Coronary artery (tissue), 2 donors: ENCODE measurements around the gene RBMS1.

ENCODE experiments used
- DNase-seq: peaks from one replicate; pipeline ENCODE4 v3.0.0-alpha.2; 2017; ENCODE audit warnings: low spot score
- H3K27ac ChIP-seq, 2 donors: fragments of 200-600 bp; sonication (generic); one replicate each; pipeline ENCODE4 v1.5.1; 2016 to 2019
- H3K4me3 ChIP-seq: fragments of 200-600 bp; sonication (generic); 2 replicates; pipeline ENCODE4 v1.5.1; 2016; ENCODE audit warnings: mild to moderate bottlenecking, moderate library complexity
- CTCF ChIP-seq: fragments of 200-600 bp; sonication (generic); IDR thresholded peaks from one replicate; pipeline ENCODE4 v1.5.1; 2019; ENCODE audit warnings: antibody characterized with exemption

The RBMS1 gene

GRCh38 chr2:160291382-160291781 lies 202.2 kb downstream of the RBMS1 start:
- TF ChIP-seq CTCF, result no peak
- Histone ChIP-seq H3K4me3 (no peak overlapping the region), H3K27ac (no peak overlapping the region)
- no peak for DNase-seq

GRCh38 chr2:160290598-160290997 lies 203.0 kb downstream of the RBMS1 start:
- peak overlapping the region in 1 of 2 donors; percentile 1 for H3K27ac ChIP-seq

GRCh38 chr2:160289831-160290230 lies 203.8 kb downstream of the RBMS1 start:
- no peak overlapping the region for H3K27ac ChIP-seq
- DNase-seq, result no peak
- no peak overlapping the region for H3K4me3 ChIP-seq
- no peak for TF ChIP-seq CTCF

More at GRCh38 chr2:160290598-160290997, 203.0 kb downstream of the RBMS1 start:
- TF ChIP-seq CTCF, result no peak
- DNase-seq, result no peak
- H3K4me3 ChIP-seq, result no peak overlapping the region

- TF ChIP-seq CTCF, result no peak
Observed at GRCh38 chr2:160289126-160289525, 204.5 kb downstream of the RBMS1 start.

GRCh38 chr2:160288324-160288723 lies 205.3 kb downstream of the RBMS1 start:
- Histone ChIP-seq H3K4me3 (no peak overlapping the region), H3K27ac (peak overlapping the region in 1 of 2 donors; percentile 13)
- TF ChIP-seq CTCF, result no peak
- DNase-seq, result no peak

More at GRCh38 chr2:160289126-160289525, 204.5 kb downstream of the RBMS1 start:
- H3K4me3 ChIP-seq, result no peak overlapping the region
- no peak overlapping the region for H3K27ac ChIP-seq
- no peak for DNase-seq

GRCh38 chr2:160287476-160287875 lies 206.1 kb downstream of the RBMS1 start:
- H3K4me3 ChIP-seq, result no peak overlapping the region
- TF ChIP-seq CTCF, result no peak
- no peak for DNase-seq
- no peak overlapping the region for H3K27ac ChIP-seq

- TF ChIP-seq CTCF, result no peak
- no peak for DNase-seq
- no peak overlapping the region for H3K4me3 ChIP-seq
- no peak overlapping the region for H3K27ac ChIP-seq
Observed at GRCh38 chr2:160286551-160286950, 207.1 kb downstream of the RBMS1 start.
